Testis (tissue), 2 donors: Measurements from ENCODE around the gene CUL5.

Source experiments
- POLR2A ChIP-seq: fragments of 450-650 bp; IDR thresholded peaks from one replicate; pipeline ENCODE4 v1.6.1; 2017; ENCODE audit warnings: antibody characterized with exemption, mild to moderate bottlenecking, moderate library complexity
- TF ChIP-seq, protein P1 (sequence below), 3 experiments: fragments of 450-650 bp in 2 of 3; fragments of 200-600 bp in 1 of 3; sonication (generic) in 1 of 3; IDR thresholded peaks; one replicate each; pipeline ENCODE4 v1.5.1; 2016 to 2019; ENCODE audit warnings: antibody characterized with exemption in 3 of 3, mild to moderate bottlenecking in 2 of 3, moderate library complexity in 1 of 3

DNA sequence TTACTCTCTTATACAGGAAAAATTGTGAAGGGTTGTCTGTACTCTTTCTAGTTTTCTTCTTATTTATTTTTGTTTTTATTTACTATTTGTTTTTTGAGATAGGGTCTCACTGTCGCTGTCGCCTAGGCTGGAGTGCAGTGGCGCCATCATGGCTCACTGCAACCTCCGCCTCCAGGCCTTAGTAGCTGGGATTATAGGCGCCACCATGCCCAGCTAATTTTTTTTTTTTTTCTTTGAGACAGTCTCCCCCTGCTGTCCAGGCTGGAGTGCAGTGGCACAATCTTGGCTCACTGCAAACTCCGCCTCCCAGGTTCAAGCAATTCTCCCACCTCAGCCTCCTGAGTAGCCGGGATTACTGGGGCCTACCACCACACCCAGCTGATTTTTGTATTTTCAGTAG, 18.4 kb downstream of the CUL5 start:
- TF ChIP-seq, protein P1, sequence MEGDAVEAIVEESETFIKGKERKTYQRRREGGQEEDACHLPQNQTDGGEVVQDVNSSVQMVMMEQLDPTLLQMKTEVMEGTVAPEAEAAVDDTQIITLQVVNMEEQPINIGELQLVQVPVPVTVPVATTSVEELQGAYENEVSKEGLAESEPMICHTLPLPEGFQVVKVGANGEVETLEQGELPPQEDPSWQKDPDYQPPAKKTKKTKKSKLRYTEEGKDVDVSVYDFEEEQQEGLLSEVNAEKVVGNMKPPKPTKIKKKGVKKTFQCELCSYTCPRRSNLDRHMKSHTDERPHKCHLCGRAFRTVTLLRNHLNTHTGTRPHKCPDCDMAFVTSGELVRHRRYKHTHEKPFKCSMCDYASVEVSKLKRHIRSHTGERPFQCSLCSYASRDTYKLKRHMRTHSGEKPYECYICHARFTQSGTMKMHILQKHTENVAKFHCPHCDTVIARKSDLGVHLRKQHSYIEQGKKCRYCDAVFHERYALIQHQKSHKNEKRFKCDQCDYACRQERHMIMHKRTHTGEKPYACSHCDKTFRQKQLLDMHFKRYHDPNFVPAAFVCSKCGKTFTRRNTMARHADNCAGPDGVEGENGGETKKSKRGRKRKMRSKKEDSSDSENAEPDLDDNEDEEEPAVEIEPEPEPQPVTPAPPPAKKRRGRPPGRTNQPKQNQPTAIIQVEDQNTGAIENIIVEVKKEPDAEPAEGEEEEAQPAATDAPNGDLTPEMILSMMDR (IDR thresholded peaks at IDR 0.05), result no peak
- no peak for TF ChIP-seq POLR2A
